H1 (cell line): ENCODE data around the gene OXER1. TPM values are rescaled to one million over a fixed set of nuclear protein-coding genes. Genes with fewer than 3 reads are reported as not detected.

Experiments
- EGR1 ChIP-seq: IDR thresholded peaks from 2 replicates; pipeline ENCODE4 v1.6.1; 2011; ENCODE audit warnings: low read depth, low read length, borderline replicate concordance
- FOSL1 ChIP-seq: IDR thresholded peaks from 2 replicates; pipeline ENCODE4 v1.6.1; 2011; ENCODE audit warnings: mild to moderate bottlenecking, low read depth, low read length, moderate library complexity; ENCODE audit not compliant: insufficient read depth
- MAFK ChIP-seq: IDR thresholded peaks from 2 replicates; pipeline ENCODE4 v1.6.1; 2012; ENCODE audit warnings: low read depth, mild to moderate bottlenecking, improper control_type of control experiment, low read length
- NRF1 ChIP-seq: IDR thresholded peaks from 2 replicates; pipeline ENCODE4 v1.6.1; 2011; ENCODE audit warnings: mild to moderate bottlenecking, low read depth, low read length, improper control_type of control experiment
- PHF8 ChIP-seq: fragments of 200-600 bp; sonication (generic); conservative IDR thresholded peaks from 2 replicates; pipeline ENCODE4 v1.7.1; 2012; ENCODE audit warnings: low read depth, mild to moderate bottlenecking, inconsistent platforms, low read length, moderate library complexity
- SP2 ChIP-seq: IDR thresholded peaks from 2 replicates; pipeline ENCODE4 v1.6.1; 2012; ENCODE audit warnings: mild to moderate bottlenecking, low read length, inconsistent platforms
- polyA plus RNA-seq, 7 experiments: library from polyadenylated mRNA; depleted of rRNA in 3 of 7; stranded (reverse) in 5 of 7; unstranded in 2 of 7; fragments of >200 nt in 5 of 7; fragments of 200-250 nt in 2 of 7; gene quantifications; 1 replicate in 5 of 7; 2 replicates in 1 of 7; 4 replicates in 1 of 7; pipeline versions ENCODE4 v1.2.1 to v1.2.3, GENCODE V29; 2011 to 2013; ENCODE audit warnings: missing spikeins in 2 of 7, mixed read lengths in 2 of 7
- total RNA-seq: library from RNA; stranded (reverse); fragmentation: NEBNext Ultra II Directional; extraction: Animal tissue kit (Norgen Biotek cat#: 25700); gene quantifications from 2 replicates; pipeline ENCODE4 v1.2.1, GENCODE V29; 2021
- TF ChIP-seq, protein P1 (sequence below): fragments of 300-600 bp; sonication (generic); IDR thresholded peaks from 2 replicates; pipeline ENCODE4 v1.7.1; 2012; ENCODE audit warnings: low read length, moderate library complexity, mild to moderate bottlenecking, inconsistent platforms; ENCODE audit not compliant: insufficient replicate concordance
- TF ChIP-seq, protein P2 (sequence below), 3 experiments: IDR thresholded peaks; 1 replicate in 2 of 3; 2 replicates in 1 of 3; pipeline versions ENCODE4 v1.5.1 to v1.6.1; 2011; ENCODE audit warnings: low read length in 3 of 3, mild to moderate bottlenecking in 3 of 3, inconsistent platforms in 2 of 3, low read depth in 1 of 3, moderate library complexity in 1 of 3; ENCODE audit not compliant: insufficient read depth in 1 of 3; ENCODE audit errors: control extremely low read depth in 1 of 3

OXER1 gene
- total and polyA plus RNA-seq, 2 of the 8 experiments (the other 6 are each of a cell fraction or from before 2014, with no cell fraction given) = 1.2 to 2.9 TPM

DNA sequence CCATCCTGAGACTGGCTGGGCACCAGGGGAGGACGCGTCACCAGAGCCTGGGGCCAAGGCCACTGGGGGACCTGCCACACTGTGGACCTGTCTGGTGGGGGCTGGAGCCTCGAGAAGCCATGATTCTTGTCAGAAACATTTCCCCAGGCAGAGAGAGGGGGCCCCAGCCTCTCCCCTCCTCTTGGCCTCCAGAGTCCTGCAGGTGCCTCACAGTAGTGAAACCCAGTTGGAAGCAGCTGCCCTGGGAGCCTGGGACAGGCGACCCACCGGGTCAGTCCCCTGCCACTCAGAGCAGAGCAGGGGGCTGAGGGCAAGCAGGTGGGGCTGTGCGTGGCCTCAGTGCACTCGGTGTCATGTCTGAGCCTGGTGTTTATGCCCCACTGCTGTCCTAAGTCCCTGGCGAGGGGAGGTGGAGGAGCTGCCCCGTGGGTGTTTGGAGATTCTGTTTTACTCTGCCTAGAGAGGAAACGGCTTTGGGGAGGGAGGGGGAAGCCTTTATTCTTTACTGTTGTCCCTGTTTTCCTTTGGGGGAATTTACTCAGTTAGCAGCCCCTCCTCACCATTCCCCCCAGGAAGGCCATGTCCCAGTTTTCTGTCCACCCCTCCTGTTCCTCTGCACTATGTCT, 7.7 kb downstream of the OXER1 start (continued):
- TF ChIP-seq, protein P1, sequence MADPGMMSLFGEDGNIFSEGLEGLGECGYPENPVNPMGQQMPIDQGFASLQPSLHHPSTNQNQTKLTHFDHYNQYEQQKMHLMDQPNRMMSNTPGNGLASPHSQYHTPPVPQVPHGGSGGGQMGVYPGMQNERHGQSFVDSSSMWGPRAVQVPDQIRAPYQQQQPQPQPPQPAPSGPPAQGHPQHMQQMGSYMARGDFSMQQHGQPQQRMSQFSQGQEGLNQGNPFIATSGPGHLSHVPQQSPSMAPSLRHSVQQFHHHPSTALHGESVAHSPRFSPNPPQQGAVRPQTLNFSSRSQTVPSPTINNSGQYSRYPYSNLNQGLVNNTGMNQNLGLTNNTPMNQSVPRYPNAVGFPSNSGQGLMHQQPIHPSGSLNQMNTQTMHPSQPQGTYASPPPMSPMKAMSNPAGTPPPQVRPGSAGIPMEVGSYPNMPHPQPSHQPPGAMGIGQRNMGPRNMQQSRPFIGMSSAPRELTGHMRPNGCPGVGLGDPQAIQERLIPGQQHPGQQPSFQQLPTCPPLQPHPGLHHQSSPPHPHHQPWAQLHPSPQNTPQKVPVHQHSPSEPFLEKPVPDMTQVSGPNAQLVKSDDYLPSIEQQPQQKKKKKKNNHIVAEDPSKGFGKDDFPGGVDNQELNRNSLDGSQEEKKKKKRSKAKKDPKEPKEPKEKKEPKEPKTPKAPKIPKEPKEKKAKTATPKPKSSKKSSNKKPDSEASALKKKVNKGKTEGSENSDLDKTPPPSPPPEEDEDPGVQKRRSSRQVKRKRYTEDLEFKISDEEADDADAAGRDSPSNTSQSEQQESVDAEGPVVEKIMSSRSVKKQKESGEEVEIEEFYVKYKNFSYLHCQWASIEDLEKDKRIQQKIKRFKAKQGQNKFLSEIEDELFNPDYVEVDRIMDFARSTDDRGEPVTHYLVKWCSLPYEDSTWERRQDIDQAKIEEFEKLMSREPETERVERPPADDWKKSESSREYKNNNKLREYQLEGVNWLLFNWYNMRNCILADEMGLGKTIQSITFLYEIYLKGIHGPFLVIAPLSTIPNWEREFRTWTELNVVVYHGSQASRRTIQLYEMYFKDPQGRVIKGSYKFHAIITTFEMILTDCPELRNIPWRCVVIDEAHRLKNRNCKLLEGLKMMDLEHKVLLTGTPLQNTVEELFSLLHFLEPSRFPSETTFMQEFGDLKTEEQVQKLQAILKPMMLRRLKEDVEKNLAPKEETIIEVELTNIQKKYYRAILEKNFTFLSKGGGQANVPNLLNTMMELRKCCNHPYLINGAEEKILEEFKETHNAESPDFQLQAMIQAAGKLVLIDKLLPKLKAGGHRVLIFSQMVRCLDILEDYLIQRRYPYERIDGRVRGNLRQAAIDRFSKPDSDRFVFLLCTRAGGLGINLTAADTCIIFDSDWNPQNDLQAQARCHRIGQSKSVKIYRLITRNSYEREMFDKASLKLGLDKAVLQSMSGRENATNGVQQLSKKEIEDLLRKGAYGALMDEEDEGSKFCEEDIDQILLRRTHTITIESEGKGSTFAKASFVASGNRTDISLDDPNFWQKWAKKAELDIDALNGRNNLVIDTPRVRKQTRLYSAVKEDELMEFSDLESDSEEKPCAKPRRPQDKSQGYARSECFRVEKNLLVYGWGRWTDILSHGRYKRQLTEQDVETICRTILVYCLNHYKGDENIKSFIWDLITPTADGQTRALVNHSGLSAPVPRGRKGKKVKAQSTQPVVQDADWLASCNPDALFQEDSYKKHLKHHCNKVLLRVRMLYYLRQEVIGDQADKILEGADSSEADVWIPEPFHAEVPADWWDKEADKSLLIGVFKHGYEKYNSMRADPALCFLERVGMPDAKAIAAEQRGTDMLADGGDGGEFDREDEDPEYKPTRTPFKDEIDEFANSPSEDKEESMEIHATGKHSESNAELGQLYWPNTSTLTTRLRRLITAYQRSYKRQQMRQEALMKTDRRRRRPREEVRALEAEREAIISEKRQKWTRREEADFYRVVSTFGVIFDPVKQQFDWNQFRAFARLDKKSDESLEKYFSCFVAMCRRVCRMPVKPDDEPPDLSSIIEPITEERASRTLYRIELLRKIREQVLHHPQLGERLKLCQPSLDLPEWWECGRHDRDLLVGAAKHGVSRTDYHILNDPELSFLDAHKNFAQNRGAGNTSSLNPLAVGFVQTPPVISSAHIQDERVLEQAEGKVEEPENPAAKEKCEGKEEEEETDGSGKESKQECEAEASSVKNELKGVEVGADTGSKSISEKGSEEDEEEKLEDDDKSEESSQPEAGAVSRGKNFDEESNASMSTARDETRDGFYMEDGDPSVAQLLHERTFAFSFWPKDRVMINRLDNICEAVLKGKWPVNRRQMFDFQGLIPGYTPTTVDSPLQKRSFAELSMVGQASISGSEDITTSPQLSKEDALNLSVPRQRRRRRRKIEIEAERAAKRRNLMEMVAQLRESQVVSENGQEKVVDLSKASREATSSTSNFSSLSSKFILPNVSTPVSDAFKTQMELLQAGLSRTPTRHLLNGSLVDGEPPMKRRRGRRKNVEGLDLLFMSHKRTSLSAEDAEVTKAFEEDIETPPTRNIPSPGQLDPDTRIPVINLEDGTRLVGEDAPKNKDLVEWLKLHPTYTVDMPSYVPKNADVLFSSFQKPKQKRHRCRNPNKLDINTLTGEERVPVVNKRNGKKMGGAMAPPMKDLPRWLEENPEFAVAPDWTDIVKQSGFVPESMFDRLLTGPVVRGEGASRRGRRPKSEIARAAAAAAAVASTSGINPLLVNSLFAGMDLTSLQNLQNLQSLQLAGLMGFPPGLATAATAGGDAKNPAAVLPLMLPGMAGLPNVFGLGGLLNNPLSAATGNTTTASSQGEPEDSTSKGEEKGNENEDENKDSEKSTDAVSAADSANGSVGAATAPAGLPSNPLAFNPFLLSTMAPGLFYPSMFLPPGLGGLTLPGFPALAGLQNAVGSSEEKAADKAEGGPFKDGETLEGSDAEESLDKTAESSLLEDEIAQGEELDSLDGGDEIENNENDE = no peak
- no peak for TF ChIP-seq SP2
- TF ChIP-seq, protein P2, sequence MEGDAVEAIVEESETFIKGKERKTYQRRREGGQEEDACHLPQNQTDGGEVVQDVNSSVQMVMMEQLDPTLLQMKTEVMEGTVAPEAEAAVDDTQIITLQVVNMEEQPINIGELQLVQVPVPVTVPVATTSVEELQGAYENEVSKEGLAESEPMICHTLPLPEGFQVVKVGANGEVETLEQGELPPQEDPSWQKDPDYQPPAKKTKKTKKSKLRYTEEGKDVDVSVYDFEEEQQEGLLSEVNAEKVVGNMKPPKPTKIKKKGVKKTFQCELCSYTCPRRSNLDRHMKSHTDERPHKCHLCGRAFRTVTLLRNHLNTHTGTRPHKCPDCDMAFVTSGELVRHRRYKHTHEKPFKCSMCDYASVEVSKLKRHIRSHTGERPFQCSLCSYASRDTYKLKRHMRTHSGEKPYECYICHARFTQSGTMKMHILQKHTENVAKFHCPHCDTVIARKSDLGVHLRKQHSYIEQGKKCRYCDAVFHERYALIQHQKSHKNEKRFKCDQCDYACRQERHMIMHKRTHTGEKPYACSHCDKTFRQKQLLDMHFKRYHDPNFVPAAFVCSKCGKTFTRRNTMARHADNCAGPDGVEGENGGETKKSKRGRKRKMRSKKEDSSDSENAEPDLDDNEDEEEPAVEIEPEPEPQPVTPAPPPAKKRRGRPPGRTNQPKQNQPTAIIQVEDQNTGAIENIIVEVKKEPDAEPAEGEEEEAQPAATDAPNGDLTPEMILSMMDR (IDR thresholded peaks at IDR 0.05; ENCODE audit: control extremely low read depth in 1 of 3, insufficient read depth in 1 of 3, low read depth in 1 of 3, low read length in 3 of 3) = no peak
- no peak for TF ChIP-seq EGR1
- TF ChIP-seq NRF1 = no peak
- TF ChIP-seq MAFK = no peak
- TF ChIP-seq PHF8 = no peak
- no peak for TF ChIP-seq FOSL1
